HG03108 (cell line): ENCODE data around the gene CEPT1.

Experiments used
- ATAC-seq: cut with Tn5 transposase; IDR thresholded peaks from one replicate; pipeline ENCODE4 v1.9.1; 2021; ENCODE audit warnings: moderate library complexity; ENCODE audit not compliant: unreplicated experiment

CEPT1 gene

DNA sequence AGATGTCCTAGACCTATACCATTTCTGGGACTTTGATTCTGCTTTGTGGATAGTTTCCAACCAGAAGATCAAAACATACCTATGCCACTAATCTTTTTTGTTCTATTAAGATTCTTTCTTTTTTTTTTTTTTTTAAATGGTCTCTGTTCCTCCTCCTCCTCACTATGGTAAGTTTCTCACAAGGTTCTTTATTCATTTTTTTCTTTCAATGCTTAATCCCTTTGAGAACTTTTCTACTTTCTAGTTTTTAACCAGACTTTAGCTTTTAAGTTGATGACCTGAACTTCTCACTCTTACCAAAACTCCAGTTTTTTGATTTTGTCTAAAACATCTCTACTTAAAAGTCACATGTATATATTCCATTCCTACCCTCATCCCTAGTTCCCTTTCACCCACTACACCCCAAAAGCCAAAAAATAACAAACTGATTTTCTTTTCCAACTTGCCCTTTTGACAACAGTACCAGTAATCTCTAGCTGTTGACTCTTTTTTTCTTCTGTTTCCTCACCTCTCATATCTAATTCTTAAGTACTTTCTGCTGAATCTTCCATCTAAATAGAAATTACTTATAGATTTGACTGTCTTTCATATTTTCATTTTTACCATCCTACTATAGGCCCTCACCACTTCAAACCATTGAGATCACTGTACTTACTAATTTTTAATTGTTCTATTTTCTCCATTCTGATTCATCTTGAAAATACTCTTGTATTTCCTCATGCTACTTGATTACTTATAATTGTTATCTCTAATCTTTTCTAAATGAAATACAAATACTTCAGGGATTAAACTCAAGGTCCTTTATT, 6.1 kb downstream of the CEPT1 start:
- no peak for ATAC-seq

DNA sequence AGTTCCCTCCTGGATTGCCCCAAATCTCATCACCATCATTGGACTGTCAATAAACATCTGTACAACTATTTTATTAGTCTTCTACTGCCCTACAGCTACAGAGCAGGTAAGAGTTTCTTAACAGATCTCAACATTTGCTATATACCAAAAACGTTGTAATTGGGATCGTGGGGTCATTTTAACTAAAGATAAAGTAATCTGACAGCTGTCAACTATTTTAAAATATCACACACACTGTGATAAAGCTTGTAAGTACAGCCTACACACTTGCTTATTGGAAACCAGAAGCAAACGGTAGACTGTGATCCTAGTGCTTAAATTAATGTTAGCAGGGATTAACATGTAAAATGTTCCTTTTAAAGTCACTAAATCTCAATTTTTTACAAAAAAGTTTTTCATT, 7.9 kb downstream of the CEPT1 start:
- no peak for ATAC-seq

DNA sequence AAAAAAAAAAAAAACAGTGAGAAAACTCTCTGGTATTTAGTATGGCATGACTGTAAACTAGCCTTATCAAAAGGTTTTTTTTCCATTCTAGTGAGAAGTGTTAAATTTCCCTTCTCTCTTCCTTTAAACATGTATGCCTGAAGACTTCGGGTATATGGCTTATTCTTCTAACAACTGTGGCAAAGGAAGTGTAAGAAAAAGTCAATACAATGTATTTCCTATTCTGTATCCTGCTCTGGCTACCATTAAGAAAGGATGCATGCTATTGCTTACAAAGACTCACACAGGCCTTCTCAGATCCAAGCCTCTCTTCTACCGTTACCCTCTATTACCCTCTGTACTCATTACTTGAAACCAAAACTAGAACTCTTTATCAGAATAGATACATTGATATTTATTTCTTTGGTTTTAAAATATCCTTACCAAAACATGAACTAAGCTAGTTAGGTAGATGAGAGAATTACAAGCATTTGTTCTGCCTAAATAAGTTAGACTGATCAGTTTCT, 8.4 kb downstream of the CEPT1 start:
- ATAC-seq = no peak

DNA sequence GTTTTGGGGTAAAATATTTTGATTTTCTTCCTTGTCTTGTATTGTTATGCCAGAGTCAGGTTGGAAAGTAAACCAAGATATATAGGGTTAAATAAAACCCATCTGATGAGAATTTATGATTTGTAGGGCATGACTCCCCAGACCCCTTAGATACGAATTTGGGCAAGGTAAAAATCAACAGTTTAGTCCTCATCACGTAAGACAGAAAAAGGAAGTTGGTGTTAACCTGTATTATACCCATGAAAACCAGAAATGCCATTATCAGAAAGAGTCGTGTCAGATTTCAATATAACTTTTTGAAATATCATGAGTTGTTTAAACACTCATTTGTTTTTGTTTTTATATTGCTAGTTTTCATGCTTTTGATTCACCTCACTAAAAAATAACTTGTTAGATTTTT, 11.8 kb downstream of the CEPT1 start:
- no peak for ATAC-seq

DNA sequence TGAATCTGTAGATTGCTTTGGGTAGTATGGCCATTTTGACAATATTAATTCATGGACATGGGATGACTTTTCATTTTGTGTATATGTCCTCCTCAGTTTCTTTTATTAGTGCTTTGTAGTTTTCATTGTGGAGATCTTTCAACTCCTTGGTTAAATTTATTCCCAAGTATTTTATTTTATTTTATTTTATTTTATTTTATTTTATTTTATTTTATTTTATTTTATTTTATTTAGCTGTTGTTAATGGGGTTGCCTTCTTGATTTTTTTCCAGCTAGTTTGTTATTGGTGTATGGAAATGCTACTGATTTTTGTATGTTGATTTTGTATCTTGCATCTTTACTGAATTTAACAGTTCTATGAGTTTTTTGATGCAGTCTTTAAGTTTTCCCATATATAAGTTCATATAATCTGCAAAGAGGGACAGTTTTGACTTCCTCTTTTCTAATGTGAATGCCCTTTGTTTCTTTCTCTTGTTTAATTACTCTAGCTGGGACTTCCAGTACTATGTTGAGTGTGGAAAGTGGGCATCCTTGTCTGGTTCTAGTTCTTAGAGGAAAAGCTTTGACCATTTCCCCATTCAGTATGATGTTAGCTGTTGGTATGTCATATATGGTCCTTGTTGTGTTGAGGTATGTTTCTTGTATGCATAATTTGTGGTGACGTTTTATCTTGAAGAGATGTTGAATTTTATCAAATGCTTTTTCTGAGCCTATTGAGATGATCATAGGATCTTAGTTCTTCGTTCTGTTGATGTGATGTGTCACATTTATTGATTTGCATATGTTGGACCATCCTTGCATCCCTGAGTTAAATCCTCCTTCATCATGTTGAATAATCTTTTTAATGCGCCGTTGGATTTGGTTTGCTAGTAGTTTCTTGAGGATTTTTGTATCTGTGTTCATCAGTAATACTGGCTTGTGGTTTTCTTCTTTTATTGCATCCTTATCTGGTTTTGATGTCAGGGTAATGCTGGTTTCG, 14.3 kb downstream of the CEPT1 start:
- ATAC-seq = no peak

DNA sequence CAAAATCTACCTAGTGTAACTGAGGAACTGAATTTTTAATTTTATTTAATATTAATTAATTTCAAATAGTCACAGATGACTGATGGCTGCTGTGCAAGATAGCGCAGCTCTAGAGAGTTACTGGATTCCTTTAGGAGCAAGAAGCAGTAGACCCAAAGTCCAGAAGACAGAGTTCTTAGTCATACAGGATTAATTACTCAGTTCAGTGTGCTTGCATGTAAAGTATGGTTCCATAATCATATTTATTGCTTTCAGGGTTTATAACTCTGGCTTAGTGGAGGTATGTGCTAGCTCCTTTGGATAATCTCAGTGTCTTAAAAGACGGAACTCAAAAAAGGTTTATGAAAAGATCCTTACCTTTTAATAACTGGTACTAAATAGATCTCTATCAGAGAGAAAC, 17.4 kb downstream of the CEPT1 start:
- ATAC-seq = no peak

DNA sequence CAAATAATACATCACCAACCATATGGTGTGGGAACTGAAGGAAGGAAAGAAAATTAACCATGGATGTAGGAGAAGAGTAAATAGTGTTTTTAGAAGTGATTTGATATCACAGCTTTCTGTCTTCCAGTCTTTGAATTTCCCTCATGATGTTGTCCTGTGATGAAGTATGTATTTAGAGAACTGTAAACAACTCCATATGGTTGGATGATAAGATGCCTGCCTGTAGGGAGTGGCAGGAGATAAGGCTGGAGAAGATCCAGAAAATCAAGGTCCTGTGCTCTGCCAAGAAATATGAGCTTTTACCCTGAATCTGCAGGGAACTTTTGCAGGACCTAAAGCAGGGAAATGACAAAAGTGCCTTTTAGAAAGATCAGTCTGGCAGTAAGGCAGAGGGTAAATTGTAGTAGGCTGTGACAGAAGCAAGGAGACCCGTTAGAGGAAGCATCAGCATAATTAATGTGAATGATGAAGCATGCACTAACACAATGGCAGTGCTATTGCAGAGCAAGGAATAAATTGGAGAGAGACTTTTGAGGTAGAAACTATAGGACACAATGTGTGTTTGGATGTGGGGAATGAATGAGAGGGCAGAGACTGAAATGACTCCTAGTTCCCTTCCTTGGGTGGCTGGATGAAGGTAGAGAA, 21.9 kb downstream of the CEPT1 start:
- ATAC-seq = no peak

DNA sequence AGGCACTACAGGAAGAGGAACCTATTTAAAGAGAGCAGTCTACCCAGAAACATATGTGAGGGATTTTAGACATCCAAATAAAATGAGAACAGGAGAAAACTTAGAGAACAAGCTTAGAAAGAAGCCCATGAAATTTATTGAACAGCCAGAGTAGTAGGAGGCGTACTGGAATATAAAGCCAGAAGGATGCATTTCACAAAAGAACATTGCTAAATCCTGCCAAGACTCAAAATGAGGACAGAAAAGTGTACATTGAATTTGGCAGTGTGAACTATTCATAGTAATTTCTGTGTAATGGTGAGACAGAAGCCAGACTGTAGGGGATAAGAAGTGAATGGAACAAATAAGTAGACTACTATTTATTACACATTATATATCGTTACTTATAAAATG, 22.5 kb downstream of the CEPT1 start:
- no peak for ATAC-seq

DNA sequence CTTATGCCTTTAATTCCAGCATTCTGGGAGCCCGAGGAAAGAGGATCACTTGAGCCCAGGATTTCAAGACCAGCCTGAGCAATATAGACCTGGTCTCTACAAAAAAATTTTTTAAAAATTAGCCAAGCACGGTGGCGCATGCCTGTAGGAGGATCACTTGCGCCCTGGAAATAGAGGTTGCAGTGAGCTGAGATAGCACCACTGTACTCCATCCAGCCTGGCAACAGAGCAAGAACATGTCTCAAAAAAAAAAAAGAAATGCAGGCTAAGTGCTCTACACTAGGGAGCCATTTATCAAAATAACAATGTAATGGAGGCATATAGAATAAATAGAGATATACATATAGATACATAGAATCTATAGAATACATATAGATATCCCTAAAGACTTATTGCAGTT, 23.3 kb downstream of the CEPT1 start:
- ATAC-seq = no peak

DNA sequence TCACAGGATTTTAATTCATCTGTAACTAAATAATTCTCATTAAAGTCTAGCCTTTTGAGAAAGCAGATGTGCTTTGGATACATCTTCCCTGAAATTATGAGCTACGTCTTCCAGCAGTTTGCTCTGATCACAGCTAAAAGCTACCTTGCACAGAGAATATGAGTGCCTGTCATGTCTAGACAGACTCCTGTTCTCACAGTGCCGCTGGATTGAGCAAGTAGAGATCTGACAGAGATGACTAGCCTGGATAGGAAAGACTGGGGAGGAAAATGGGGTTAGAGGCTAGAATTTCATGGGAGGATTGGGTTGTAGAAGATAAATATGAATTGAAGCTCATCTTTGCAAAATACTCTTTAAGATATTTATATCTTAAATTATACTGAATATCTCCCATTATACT, 24.1 kb downstream of the CEPT1 start:
- ATAC-seq = no peak

DNA sequence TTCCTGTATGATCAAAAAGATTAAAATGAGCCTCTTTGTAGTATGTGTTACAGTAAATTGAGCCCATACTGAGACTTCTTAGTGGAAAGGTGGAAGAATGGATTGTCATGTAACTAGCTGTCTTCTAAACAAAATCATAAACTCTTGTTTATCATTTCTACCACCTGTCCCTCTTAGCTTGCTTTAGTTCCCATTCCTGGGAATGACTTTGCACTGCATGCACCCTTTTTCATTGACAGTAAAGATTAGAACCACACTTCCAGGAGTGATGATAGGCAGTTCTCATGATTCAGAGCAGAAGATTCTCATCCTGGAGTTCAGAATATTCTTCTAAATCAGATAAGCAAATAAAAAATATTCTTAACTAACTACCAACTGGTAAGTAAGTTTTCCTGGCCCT, 32.4 kb downstream of the CEPT1 start:
- no peak for ATAC-seq

DNA sequence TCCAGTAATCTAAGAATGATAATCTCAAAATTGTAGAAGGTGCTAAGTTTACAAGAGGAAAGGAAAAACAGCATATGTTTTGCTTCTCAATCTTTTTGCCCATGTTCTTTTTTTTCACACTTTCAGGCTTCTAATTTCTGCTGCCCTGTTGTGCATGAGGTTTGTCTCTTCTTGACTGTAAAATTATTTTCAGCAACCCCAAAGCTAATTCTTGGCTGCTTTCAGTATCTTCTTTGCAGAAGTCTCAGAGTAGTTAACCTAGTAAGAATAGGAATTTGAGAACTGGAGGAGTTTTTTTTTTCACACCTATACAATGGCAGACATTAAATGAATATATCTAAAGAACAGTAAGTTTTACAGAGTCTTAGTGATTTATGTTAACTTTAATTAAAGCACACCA, 34.0 kb downstream of the CEPT1 start:
- ATAC-seq = no peak

DNA sequence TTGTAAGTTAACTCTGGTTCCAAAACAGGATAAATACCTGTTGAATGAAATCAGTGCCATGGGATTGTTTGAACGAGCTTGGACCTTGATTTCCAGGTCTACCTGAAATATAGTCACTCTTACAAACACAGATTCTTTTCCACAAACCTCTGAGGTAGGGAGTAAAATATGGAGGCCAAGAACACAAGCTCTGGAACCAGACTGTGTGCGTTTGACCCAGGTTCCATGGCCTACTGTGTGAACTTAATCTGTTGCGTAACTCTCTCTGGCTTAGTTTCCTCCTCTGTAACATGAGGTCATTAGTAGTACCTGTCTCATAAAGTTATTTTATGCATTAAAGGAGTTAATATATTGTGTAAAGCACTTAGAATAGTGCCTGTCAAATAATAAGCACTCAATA, 35.3 kb downstream of the CEPT1 start:
- no peak for ATAC-seq

DNA sequence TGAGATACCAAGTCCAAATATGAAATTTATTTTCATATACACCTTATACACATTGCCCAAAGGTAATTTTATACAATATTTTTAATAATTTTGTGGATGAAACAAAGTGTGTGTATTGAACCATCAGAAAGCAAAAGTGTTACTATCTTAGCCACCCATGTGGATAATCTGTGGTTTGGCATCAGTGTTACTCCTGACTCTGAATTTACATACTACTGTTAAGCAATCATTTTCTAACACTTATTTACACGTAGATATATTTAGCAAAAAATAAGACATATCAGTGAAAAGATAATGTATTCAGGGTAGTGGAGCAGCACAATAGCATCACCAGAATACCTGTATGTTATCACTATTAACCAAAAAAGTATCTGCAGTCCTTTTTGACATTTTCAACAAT, 36.7 kb downstream of the CEPT1 start:
- ATAC-seq = no peak

DNA sequence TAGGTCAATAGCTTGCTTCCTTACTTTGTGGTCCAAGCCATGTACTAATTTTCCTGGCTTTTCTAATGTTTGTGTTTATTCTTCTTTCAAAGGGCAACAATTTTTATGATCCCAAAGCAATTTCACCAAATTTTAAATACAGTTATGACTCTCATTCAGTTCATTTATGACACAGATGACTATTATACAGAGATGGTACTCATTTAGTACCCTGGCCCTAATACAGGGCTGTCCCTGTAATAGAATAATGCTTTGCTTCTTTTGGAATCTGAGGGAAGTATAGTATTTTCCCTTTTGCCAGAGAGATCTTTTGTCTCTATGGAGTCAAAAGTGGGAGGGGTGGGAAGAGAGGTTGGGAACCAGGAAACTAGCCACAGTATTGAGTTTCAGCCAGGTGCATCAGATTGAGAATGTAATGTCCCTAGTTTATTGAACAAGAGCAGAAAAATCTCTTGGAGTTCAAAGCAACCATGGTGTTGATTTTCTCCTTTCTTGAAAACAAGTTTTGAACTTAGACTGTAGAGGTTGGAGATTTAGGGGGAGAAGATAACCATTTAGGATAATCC, 40.0 kb downstream of the CEPT1 start:
- ATAC-seq = no peak

DNA sequence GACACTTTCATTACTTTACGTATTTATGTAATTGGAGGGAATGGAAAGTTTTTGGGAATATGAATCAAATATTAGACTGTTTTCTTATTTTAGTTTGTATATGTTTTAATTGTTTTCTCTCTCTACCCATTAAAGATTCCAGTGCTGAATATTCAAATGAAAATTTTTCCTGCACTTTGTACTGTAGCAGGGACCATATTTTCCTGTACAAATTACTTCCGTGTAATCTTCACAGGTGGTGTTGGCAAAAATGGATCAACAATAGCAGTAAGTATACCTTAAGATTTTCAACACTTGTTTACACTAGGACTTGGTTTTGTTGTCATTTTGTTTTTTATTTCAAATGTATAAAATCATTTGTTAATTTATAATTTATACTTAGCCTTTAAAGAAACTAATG, 42.0 kb downstream of the CEPT1 start:
- no peak for ATAC-seq

DNA sequence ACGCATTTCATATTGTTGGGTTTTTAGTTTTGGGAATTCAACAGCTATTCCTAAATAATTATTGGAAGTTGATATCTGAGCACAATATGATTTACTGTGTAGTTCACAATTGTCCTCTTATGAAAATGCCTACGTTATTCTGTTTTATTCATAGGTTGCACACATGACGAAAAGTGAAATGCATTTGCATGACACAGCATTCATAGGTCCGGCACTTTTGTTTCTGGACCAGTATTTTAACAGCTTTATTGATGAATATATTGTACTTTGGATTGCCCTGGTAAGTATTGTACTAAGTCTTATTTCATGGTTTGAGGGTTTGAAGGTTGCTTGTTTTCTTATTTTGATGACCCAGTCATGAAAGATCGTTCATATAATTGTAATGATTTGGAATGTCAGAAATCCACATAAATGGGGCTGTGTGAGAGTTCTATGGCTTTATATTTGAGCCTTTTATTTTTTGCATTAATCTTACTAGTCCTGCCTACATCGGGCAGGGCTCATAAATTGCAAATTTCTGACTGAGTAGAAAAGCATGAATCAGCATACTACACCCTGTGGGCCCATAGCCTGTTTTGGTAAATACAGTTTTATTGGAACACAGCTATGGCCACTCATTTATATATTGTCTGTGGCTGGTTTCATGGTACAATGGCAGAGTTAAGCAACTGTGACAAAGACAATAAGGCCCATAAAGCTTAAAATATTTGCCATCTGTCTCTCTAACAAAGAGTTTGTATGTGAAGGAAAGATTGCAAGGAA, 43.5 kb downstream of the CEPT1 start:
- ATAC-seq = no peak

DNA sequence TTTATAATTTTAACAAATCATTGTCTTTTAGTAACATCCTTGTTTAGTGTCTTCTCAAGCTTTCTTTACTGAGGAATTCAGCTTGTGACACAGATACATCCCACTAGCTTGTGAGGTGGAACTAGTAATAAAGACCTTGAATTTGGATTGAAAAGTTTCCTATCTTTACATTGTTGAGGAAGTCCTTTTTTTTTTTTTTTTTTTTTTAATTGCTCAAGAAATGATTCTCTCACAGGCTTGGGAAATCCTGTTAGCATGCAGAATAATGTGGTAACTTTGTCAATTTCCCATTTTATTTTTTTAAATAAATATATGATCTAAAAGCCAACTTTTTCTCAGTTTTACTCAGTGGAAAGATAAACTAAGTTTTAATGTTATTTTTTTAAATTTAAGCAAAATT, 44.6 kb downstream of the CEPT1 start:
- ATAC-seq = no peak

DNA sequence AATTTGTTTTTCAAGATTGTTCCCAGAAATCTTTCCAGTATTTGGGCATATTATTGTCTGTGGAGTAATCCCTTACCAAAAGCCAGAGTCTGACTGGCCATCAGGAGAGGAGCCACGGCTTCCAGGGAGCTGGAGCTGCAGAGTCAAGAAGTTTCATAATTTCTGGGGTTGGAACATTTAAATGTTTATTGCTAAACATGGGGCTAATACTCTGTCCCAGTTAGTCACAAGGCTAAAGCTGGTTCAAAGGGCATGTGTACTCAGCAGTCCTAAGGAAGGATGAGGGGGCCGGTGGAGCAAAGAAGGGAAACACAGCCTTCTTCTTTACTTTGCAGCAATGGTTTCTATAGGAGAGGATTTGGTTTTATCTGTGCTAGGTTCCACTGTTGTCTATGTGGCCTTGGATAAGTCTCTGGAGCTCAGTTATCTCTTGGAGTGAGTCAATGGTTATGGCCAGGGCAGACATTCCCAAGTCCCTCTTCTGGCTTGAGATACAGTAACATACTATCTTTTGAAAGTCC, 51.0 kb downstream of the CEPT1 start:
- ATAC-seq = no peak

DNA sequence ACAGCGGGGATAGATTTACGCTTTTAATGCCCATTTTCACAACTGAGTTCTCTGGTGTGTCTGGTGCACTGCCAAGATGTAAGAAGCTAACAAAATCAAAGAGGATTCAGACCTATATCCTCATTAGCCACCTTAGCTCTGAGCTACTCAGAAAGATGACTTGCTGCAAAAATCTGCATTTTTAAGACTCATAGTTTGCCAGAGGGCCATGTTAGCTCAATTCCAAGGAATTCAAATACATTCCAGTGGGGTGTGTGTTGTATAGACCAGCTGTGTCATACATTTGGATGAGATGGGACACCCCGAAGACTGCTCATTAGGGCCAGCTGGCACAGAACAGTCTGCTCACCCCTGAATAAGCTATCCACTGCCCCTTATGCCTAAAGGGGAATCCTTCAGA, 51.5 kb downstream of the CEPT1 start:
- no peak for ATAC-seq
